SK-N-DZ (cell line): ENCODE data around the gene PGGHG.
"Not testable (repeated sequence)": the region's sequence is repeated elsewhere in the genome, so short reads cannot be mapped to it uniquely, and the experiment has no call there.

Source experiments
- DNase-seq: peaks from one replicate; pipeline ENCODE4 v3.0.0-alpha.2; 2015; ENCODE audit warnings: low spot score

The PGGHG gene

GRCh38 chr11:329886-330253 lies 40.9 kb downstream of the PGGHG start:
- DNase-seq = no peak

GRCh38 chr11:330307-330693 lies 41.4 kb downstream of the PGGHG start:
- no peak for DNase-seq

GRCh38 chr11:330694-331357 lies 41.9 kb downstream of the PGGHG start:
- no peak for DNase-seq

- DNase-seq = no peak
These were observed 42.6 kb downstream of the PGGHG start for GRCh38 chr11:331358-332060.

GRCh38 chr11:332651-333480 lies 43.9 kb downstream of the PGGHG start:
- DNase-seq = no peak

- DNase-seq = not testable (repeated sequence)
These were observed 44.8 kb downstream of the PGGHG start for GRCh38 chr11:333616-334263.

- DNase-seq = no peak
These were observed 45.5 kb downstream of the PGGHG start for GRCh38 chr11:334264-334994.

- no peak for DNase-seq
These were observed 47.1 kb downstream of the PGGHG start for GRCh38 chr11:335779-336658.

GRCh38 chr11:336659-337198 lies 47.8 kb downstream of the PGGHG start:
- DNase-seq = no peak

GRCh38 chr11:337711-338110 lies 48.8 kb downstream of the PGGHG start:
- no peak for DNase-seq

- DNase-seq = no peak
These were observed 51.0 kb downstream of the PGGHG start for GRCh38 chr11:339963-340362.

- DNase-seq = no peak
These were observed 51.9 kb downstream of the PGGHG start for GRCh38 chr11:340539-341512.

- DNase-seq = no peak
These were observed 53.4 kb downstream of the PGGHG start for GRCh38 chr11:342328-342727.

- no peak for DNase-seq
These were observed 56.1 kb downstream of the PGGHG start for GRCh38 chr11:344836-345578.
